Mucosa of gallbladder (tissue), 1 donor: ENCODE data around the gene CRIM1. TPM values are rescaled to one million over a fixed set of nuclear protein-coding genes. Genes with fewer than 3 reads are reported as not detected.

Source experiments
- DNase-seq: peaks from one replicate; pipeline ENCODE4 v3.0.0-alpha.2; 2020; ENCODE audit warnings: low spot score
- total RNA-seq: library from RNA; stranded (reverse); gene quantifications from one replicate; pipeline ENCODE4 v1.2.1, GENCODE V29; 2021
- donor health status: DM: no; HTN: no; CAD: no.

The CRIM1 gene
- total RNA-seq, 1 donor from 2014 or later = 153 TPM

- DNase-seq = no peak
These were observed 164.9 kb downstream of the CRIM1 start for GRCh38 chr2:36520431-36520830.

GRCh38 chr2:36523153-36523552 lies 167.6 kb downstream of the CRIM1 start:
- DNase-seq = no peak

- DNase-seq = no peak
These were observed 169.7 kb downstream of the CRIM1 start for GRCh38 chr2:36525245-36525644.

GRCh38 chr2:36526226-36526625 lies 170.6 kb downstream of the CRIM1 start:
- no peak for DNase-seq

GRCh38 chr2:36528274-36528673 lies 172.7 kb downstream of the CRIM1 start:
- no peak for DNase-seq

GRCh38 chr2:36528766-36529392 lies 173.3 kb downstream of the CRIM1 start:
- no peak for DNase-seq

- no peak for DNase-seq
These were observed 174.8 kb downstream of the CRIM1 start for GRCh38 chr2:36530178-36530982.

GRCh38 chr2:36530983-36531354 lies 175.4 kb downstream of the CRIM1 start:
- no peak for DNase-seq

- no peak for DNase-seq
These were observed 178.8 kb downstream of the CRIM1 start for GRCh38 chr2:36534275-36534799.

GRCh38 chr2:36535099-36535498 lies 179.5 kb downstream of the CRIM1 start:
- no peak for DNase-seq

- DNase-seq = no peak
These were observed 181.2 kb downstream of the CRIM1 start for GRCh38 chr2:36536776-36537175.

- DNase-seq = no peak
These were observed 182.8 kb downstream of the CRIM1 start for GRCh38 chr2:36538335-36538734.

GRCh38 chr2:36539631-36540030 lies 184.1 kb downstream of the CRIM1 start:
- DNase-seq = no peak

GRCh38 chr2:36540986-36541754 lies 185.6 kb downstream of the CRIM1 start:
- DNase-seq = no peak

GRCh38 chr2:36541891-36542595 lies 186.5 kb downstream of the CRIM1 start:
- DNase-seq = no peak

- no peak for DNase-seq
These were observed 189.2 kb downstream of the CRIM1 start for GRCh38 chr2:36544638-36545338.

- no peak for DNase-seq
These were observed 190.4 kb downstream of the CRIM1 start for GRCh38 chr2:36545871-36546416.

- no peak for DNase-seq
These were observed 192.3 kb downstream of the CRIM1 start for GRCh38 chr2:36547906-36548305.

- no peak for DNase-seq
These were observed 193.6 kb downstream of the CRIM1 start for GRCh38 chr2:36549165-36549574.

- no peak for DNase-seq
These were observed 194.4 kb downstream of the CRIM1 start for GRCh38 chr2:36550006-36550405.

GRCh38 chr2:36553683-36554082 lies 198.1 kb downstream of the CRIM1 start:
- DNase-seq = no peak
